Body of pancreas (tissue), 4 donors: ENCODE measurements around the gene TEPSIN. TPM values are rescaled to one million over a fixed set of nuclear protein-coding genes. Genes with fewer than 3 reads are reported as not detected.
"Not testable (repeated sequence)": the region's sequence is repeated elsewhere in the genome, so short reads cannot be mapped to it uniquely, and the experiment has no call there.

Experiments
- ATAC-seq: fragments of 150-250 bp; one replicate; pipeline ENCODE4 v1.9.1; 2016
- DNase-seq, 4 donors: peaks; one replicate each; pipeline ENCODE4 v3.0.0-alpha.2; 2019
- H3K27ac ChIP-seq, 4 donors: fragments of 200-600 bp; sonication (generic); 1 replicate in 3 of 4; 2 replicates in 1 of 4; pipeline versions ENCODE4 v1.5.1 to v1.6.1; 2016 to 2019; ENCODE audit warnings: mild to moderate bottlenecking in 1 of 4, mixed read lengths in 1 of 4, moderate library complexity in 1 of 4
- H3K27me3 ChIP-seq, 2 donors: fragments of 200-600 bp; sonication (generic); one replicate each; pipeline ENCODE4 v1.6.0; 2016; ENCODE audit warnings: mild to moderate bottlenecking in 1 of 2
- H3K36me3 ChIP-seq, 2 donors: fragments of 200-600 bp; sonication (generic); replicated peaks in 1 of 2; 2 replicates each; pipeline ENCODE4 v1.5.1; 2016; ENCODE audit warnings: low read depth in 2 of 2; ENCODE audit not compliant: insufficient read depth in 1 of 2
- H3K4me1 ChIP-seq: fragments of 200-600 bp; sonication (generic); one replicate; pipeline ENCODE4 v1.6.0; 2016
- H3K4me3 ChIP-seq, 2 donors: fragments of 200-600 bp; sonication (generic); 1 replicate in 1 of 2; 2 replicates in 1 of 2; pipeline ENCODE4 v1.5.1; 2016 to 2019
- H3K9me3 ChIP-seq, 3 donors: fragments of 200-600 bp; sonication (generic); 1 replicate in 2 of 3; 2 replicates in 1 of 3; pipeline ENCODE4 v1.5.1; 2016
- CTCF ChIP-seq, 7 experiments: fragments of 450-650 bp in 4 of 7; fragments of 200-600 bp in 3 of 7; sonication (generic) in 3 of 7; IDR thresholded peaks; one replicate each; pipeline ENCODE4 v1.5.1; 2016 to 2019; ENCODE audit warnings: antibody characterized with exemption in 7 of 7
- POLR2A ChIP-seq, 3 donors: fragments of 450-650 bp; IDR thresholded peaks; one replicate each; pipeline ENCODE4 v1.6.1; 2016; ENCODE audit warnings: antibody characterized with exemption in 3 of 3, mild to moderate bottlenecking in 2 of 3
- WGBS, 2 donors: methylation state at CpG; one replicate each; pipeline ENCODE4 v1.1.5; 2017; 5-methylcytosine and 5-hydroxymethylcytosine counted together
- intact Hi-C: fragments of 100-400 bp; cut with DNase I; formaldehyde crosslinking; loops from one replicate; pipeline ENCODE4 v1.15.1; 2023
- total RNA-seq, 2 donors: library from RNA; depleted of rRNA; stranded (reverse); fragments of >200 nt; gene quantifications; one replicate each; pipeline ENCODE4 v1.1.0, GENCODE V29; 2016

TEPSIN gene
- total RNA-seq, 2 donors from 2014 or later = 31.9 to 102 TPM

- intact Hi-C loops = no loop called here
- peaks cover 4 to 10% of the 10 kb centered on the region in 2 donors for H3K36me3 ChIP-seq
- H3K9me3 ChIP-seq = no peaks in the 10 kb centered on the region
- H3K27ac ChIP-seq = no peak overlapping the region
- no peak for DNase-seq
- TF ChIP-seq CTCF (IDR thresholded peaks at IDR 0.05) = no peak
- no peak for TF ChIP-seq POLR2A (IDR thresholded peaks at IDR 0.05)
- 69 to 82% methylated on average over 9 of the region's 9 CpGs for whole genome bisulfite sequencing, 2 donors
- ATAC-seq = no peak
- H3K27me3 ChIP-seq = no peaks in the 10 kb centered on the region
- H3K4me3 ChIP-seq = no peak overlapping the region
- H3K4me1 ChIP-seq = peaks cover 6% of the 10 kb centered on the region
These were observed 10.4 kb downstream of the TEPSIN start for GRCh38 chr17:81228420-81228819.

- DNase-seq, H3K27me3 ChIP-seq, ATAC-seq, H3K4me1 ChIP-seq, H3K36me3 ChIP-seq, H3K4me3 ChIP-seq, H3K9me3 ChIP-seq, intact Hi-C loops, H3K27ac ChIP-seq: not testable (repeated sequence)
- 66 to 69% methylated on average over 2 of the region's 2 CpGs for WGBS, 2 donors
These were observed 11.2 kb downstream of the TEPSIN start for GRCh38 chr17:81227630-81228029.

- Histone ChIP-seq H3K9me3 (no peaks in the 10 kb centered on the region), H3K4me1 (peaks cover 23% of the 10 kb centered on the region), H3K4me3 (no peak overlapping the region), H3K27me3 (no peaks in the 10 kb centered on the region), H3K27ac (peak overlapping the region in 1 of 4 donors; percentile 2), H3K36me3 (no peaks in the 10 kb centered on the region)
- TF ChIP-seq CTCF (IDR thresholded peaks at IDR 0.05) (no peak), POLR2A (IDR thresholded peaks at IDR 0.05) (no peak)
- no peak for DNase-seq
- 21% methylated on average over 11 of the region's 11 CpGs for WGBS, 2 donors
- ATAC-seq = no peak
- intact Hi-C loops = no loop called here
These were observed 15.1 kb downstream of the TEPSIN start for GRCh38 chr17:81223762-81224130.

- Histone ChIP-seq H3K4me1 (peaks cover 23% of the 10 kb centered on the region), H3K4me3 (peak within 1 kb of the TSS; percentile 31 to 58), H3K36me3 (no peaks in the 10 kb centered on the region), H3K27ac (peak within 1 kb of the TSS in 1 of 4 donors; percentile 2), H3K27me3 (no peaks in the 10 kb centered on the region), H3K9me3 (no peaks in the 10 kb centered on the region)
- 1 to 4% methylated on average over 29 to 54 of the region's 79 CpGs for WGBS, 2 donors
- intact Hi-C loops = no loop called here
- peak; percentile 98 for ATAC-seq
- DNase-seq = peak; percentile 99
- TF ChIP-seq POLR2A (IDR thresholded peaks at IDR 0.05) (peak in 1 of 3 donors; percentile 30), CTCF (IDR thresholded peaks at IDR 0.05) (no peak)
These were observed 15.7 kb downstream of the TEPSIN start, which contains the start of gene CEP131 for GRCh38 chr17:81222906-81223761. Gene CEP131 (minus strand): TSS chr17:81222965. CDS start chr17:81220056, 2,909 bp downstream.

GRCh38 chr17:81222620-81222905, 16.3 kb downstream of the TEPSIN start:
- DNase-seq = no peak
- 0 to 2% methylated on average over 8 to 20 of the region's 30 CpGs for WGBS, 2 donors
- Histone ChIP-seq H3K27ac (no peak overlapping the region), H3K9me3 (no peaks in the 10 kb centered on the region), H3K36me3 (no peaks in the 10 kb centered on the region), H3K27me3 (no peaks in the 10 kb centered on the region), H3K4me3 (peak overlapping the region; percentile 31 to 58), H3K4me1 (peaks cover 23% of the 10 kb centered on the region)
- TF ChIP-seq CTCF (IDR thresholded peaks at IDR 0.05) = no peak
- TF ChIP-seq POLR2A (IDR thresholded peaks at IDR 0.05) = no peak
- ATAC-seq = peak; percentile 0
- intact Hi-C loops = no loop called here
